Ovary (tissue), 9 donors: Measurements from ENCODE around the gene FAP. TPM values are rescaled to one million over a fixed set of nuclear protein-coding genes. Genes with fewer than 3 reads are reported as not detected.

Experiments used
- DNase-seq, 5 donors: peaks; one replicate each; pipeline ENCODE4 v3.0.0-alpha.2; 2019 to 2020
- H3K27ac ChIP-seq, 2 donors: fragments of 200-600 bp; one replicate each; pipeline versions ENCODE4 v1.5.1 to v1.8.0; 2019 to 2022
- H3K27me3 ChIP-seq: fragments of 200-600 bp; one replicate; pipeline ENCODE4 v1.8.0; 2022
- H3K36me3 ChIP-seq: fragments of 200-600 bp; sonication (generic); one replicate; pipeline ENCODE4 v1.5.1; 2019
- H3K4me1 ChIP-seq: one replicate; pipeline ENCODE4 v1.8.1; 2013; ENCODE audit warnings: mild to moderate bottlenecking, moderate library complexity; ENCODE audit not compliant: insufficient read depth
- H3K4me3 ChIP-seq: fragments of 200-600 bp; sonication (generic); one replicate; pipeline ENCODE4 v1.5.1; 2017
- H3K9me3 ChIP-seq, 2 donors: fragments of 200-600 bp in 1 of 2; sonication (generic) in 1 of 2; one replicate each; pipeline versions ENCODE4 v1.5.1 to v1.8.1; 2013 to 2019; ENCODE audit warnings: mild to moderate bottlenecking in 1 of 2, moderate library complexity in 1 of 2
- CTCF ChIP-seq, 3 donors: fragments of 450-650 bp in 2 of 3; fragments of 200-600 bp in 1 of 3; IDR thresholded peaks; one replicate each; pipeline versions ENCODE4 v1.5.1 to v1.8.0; 2016 to 2022; ENCODE audit warnings: antibody characterized with exemption in 3 of 3, mild to moderate bottlenecking in 1 of 3
- EP300 ChIP-seq: sonication (generic); formaldehyde crosslinking; IDR thresholded peaks from one replicate; pipeline ENCODE4 v1.6.1; 2017; ENCODE audit warnings: antibody characterized with exemption
- POLR2A ChIP-seq: fragments of 450-650 bp; IDR thresholded peaks from one replicate; pipeline ENCODE4 v1.6.1; 2017; ENCODE audit warnings: antibody characterized with exemption, mild to moderate bottlenecking, moderate library complexity
- WGBS, 3 donors: extraction: QIAGEN DNeasy Blood & Tissue Kit in 1 of 3; methylation state at CpG; one replicate each; pipeline versions ENCODE4 v1.1.5 to v1.1.7; 2013 to 2017; 5-methylcytosine and 5-hydroxymethylcytosine counted together
- intact Hi-C, 4 donors: fragments of 100-400 bp; cut with DNase I; formaldehyde crosslinking; loops; one replicate each; pipeline versions ENCODE4 v1.11.0 to v1.15.1; 2022 to 2023
- polyA plus RNA-seq, 2 donors: library from polyadenylated mRNA; stranded (reverse); fragments of 200-250 nt in 1 of 2; fragments of 350-450 nt in 1 of 2; fragmentation: Illumina TruSeq in 1 of 2; extraction: RNeasy Lipid Tissue Mini Kit (QIAGEN cat#74804) in 1 of 2; gene quantifications; one replicate each; pipeline ENCODE4 v1.2.3, GENCODE V29; 2013 to 2014
- total RNA-seq, 7 donors: library from RNA; depleted of rRNA in 2 of 7; stranded (reverse); fragments of >200 nt in 2 of 7; fragmentation: NEBNext Ultra II Directional in 3 of 7; extraction: Animal tissue kit (Norgen Biotek cat#: 25700) in 3 of 7; gene quantifications; one replicate each; pipeline versions ENCODE4 v1.1.0 to v1.2.4, GENCODE V29; 2016 to 2023
- donor health status: DM: no; HTN: no; CAD: no; lungs with moderate emphysema.
- donor health status: DM: no; HTN: no; CAD: no.
- donor health status: Bipolar disorder and iron deficiency.
- donor health status: DM: yes; HTN: yes; CAD: no.
- donor health status: DM: no; HTN: no; CAD: no.
- donor health status: DM: yes; HTN: yes; CAD: no.

FAP gene
- total and polyA plus RNA-seq, 9 donors: 0.76 to 11.6 (median 2.3) TPM

DNA sequence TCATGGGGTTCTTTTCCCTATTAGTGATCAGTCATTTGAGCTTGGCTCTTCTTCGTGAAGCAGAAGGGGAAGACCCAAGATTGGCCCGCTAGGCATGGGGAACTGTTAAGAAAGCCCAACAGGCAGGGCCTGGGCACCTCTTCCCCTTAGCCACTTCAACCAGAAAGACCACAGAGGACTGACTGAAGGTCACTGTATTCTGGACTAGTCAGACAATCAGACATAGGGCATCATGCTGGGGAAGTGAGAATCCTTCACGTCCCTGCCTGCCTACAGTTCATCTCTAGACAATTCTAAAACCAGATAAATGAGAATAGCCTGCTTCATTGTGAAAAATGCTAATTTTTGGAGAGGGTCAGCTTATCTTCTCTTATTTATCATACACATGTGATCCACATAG, 28.1 kb downstream of the FAP start:
- DNase-seq: no peak
- 96 to 98% (median 98%) methylated on average over 3 of the region's 3 CpGs for WGBS, 3 donors
- no peaks in the 10 kb centered on the region for H3K27me3 ChIP-seq
- TF ChIP-seq CTCF (IDR thresholded peaks at IDR 0.05) (no peak), POLR2A (no peak), EP300 (no peak)
- no peaks in the 10 kb centered on the region for H3K4me1 ChIP-seq
- H3K9me3 ChIP-seq: no peaks in the 10 kb centered on the region
- no peak overlapping the region for H3K27ac ChIP-seq
- intact Hi-C loops: loop anchor here in 1 of 4 donors (5.0 kb wide), 1 partner anchor 77 kb away; no protein-coding TSS in a partner anchor
- no peaks in the 10 kb centered on the region for H3K36me3 ChIP-seq
- no peak overlapping the region for H3K4me3 ChIP-seq

- Histone ChIP-seq H3K27me3 (no peaks in the 10 kb centered on the region), H3K4me1 (no peaks in the 10 kb centered on the region), H3K4me3 (no peak overlapping the region), H3K36me3 (no peaks in the 10 kb centered on the region), H3K9me3 (no peaks in the 10 kb centered on the region), H3K27ac (no peak overlapping the region)
- intact Hi-C loops: no loop called here
- 49 to 54% (median 50%) methylated on average over 2 of the region's 2 CpGs for WGBS, 3 donors
- TF ChIP-seq CTCF (IDR thresholded peaks at IDR 0.05) (no peak), EP300 (no peak), POLR2A (no peak)
- no peak for DNase-seq
These were observed 30.9 kb downstream of the FAP start for GRCh38 chr2:162212366-162212765.

DNA sequence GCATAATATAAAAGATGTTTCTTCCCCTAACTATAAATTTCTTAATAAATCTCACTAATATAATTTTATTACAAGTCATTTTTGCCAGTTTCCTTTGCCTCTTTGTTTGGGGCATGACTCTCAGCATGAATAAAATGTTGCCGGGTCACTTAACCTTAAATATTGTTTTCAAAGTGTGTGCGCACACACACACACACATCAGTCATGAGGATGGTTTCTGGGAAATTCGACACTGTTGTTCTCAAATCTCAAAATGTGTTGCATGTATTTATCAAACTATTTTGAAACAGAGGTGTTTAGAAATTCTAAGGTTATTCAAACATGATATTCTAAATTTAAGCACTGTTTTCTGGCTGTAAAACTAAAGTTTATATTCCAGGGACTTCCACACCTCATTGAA, 31.5 kb downstream of the FAP start:
- no peaks in the 10 kb centered on the region for H3K4me1 ChIP-seq
- H3K27me3 ChIP-seq: no peaks in the 10 kb centered on the region
- no peaks in the 10 kb centered on the region for H3K9me3 ChIP-seq
- no peak for TF ChIP-seq CTCF (IDR thresholded peaks at IDR 0.05)
- no peak for TF ChIP-seq POLR2A
- TF ChIP-seq EP300: no peak
- no peak overlapping the region for H3K27ac ChIP-seq
- WGBS, 3 donors: 17 to 54% (median 34%) methylated on average over 3 of the region's 3 CpGs
- intact Hi-C loops: no loop called here
- no peak overlapping the region for H3K4me3 ChIP-seq
- DNase-seq: no peak
- H3K36me3 ChIP-seq: no peaks in the 10 kb centered on the region

DNA sequence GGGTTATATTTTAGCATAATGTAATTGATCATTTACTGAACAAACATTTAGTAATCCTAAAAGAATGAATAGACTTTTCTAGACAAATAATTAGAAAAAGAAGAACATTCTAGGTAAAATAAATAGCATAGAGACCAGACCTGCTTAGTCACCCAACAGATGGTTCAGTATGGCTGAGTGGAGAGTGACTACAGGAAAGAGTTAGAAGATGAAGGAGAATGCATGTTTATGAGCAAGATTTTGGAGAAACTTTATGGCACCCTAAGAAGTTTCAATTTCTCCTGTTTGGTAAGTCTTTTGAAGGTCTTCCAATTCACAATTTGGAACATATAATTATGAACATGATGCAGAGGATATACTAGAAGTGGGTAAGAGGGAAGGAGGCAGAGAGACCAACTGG, 32.9 kb downstream of the FAP start:
- no peaks in the 10 kb centered on the region for H3K4me1 ChIP-seq
- H3K27me3 ChIP-seq: no peaks in the 10 kb centered on the region
- H3K9me3 ChIP-seq: no peaks in the 10 kb centered on the region
- H3K36me3 ChIP-seq: no peaks in the 10 kb centered on the region
- no peak overlapping the region for H3K27ac ChIP-seq
- DNase-seq: no peak
- intact Hi-C loops: no loop called here
- no peak for TF ChIP-seq POLR2A
- no peak for TF ChIP-seq EP300
- no peak for TF ChIP-seq CTCF (IDR thresholded peaks at IDR 0.05)
- H3K4me3 ChIP-seq: no peak overlapping the region

- H3K27me3 ChIP-seq: no peaks in the 10 kb centered on the region
- H3K36me3 ChIP-seq: no peaks in the 10 kb centered on the region
- DNase-seq: no peak
- intact Hi-C loops: no loop called here
- no peak overlapping the region for H3K4me3 ChIP-seq
- H3K9me3 ChIP-seq: no peaks in the 10 kb centered on the region
- H3K4me1 ChIP-seq: no peaks in the 10 kb centered on the region
- H3K27ac ChIP-seq: no peak overlapping the region
- TF ChIP-seq EP300: no peak
- no peak for TF ChIP-seq POLR2A
- TF ChIP-seq CTCF (IDR thresholded peaks at IDR 0.05): no peak
These were observed 41.0 kb downstream of the FAP start for GRCh38 chr2:162202203-162202602.
